Measurements from ENCODE around the gene DNHD1. TPM values are rescaled to one million over a fixed set of nuclear protein-coding genes. Genes with fewer than 3 reads are reported as not detected.

The DNHD1 gene
- total RNA-seq, 4 donors from 2014 or later = 9.9 to 30.3 (median 14.3) TPM

DNA sequence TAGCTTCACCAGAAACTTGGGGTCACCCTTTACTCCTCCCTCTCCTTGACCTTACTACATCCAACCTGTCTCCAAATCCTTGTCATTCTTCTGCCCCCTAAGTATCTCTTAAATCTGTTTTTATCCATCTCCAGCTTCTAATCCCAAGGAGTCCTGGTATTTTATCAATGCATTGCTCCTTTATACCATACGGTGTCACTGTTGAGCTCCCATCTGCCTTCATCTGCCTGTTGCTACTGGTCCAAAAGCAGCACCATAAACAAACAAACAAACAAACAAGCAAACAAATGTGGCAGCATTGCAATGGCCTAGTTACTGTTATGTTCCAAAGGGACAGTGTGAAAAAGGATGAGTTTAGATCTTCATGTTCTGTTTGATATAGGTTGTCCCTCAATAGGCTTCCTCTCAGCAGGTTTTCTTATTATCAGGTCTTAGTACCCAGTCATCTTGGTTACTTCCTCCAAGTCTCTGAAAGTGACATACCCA, 34.2 kb downstream of the DNHD1 start:
- TF ChIP-seq CTCF (IDR thresholded peaks at IDR 0.05; ENCODE audit: low read depth) = no peak

DNA sequence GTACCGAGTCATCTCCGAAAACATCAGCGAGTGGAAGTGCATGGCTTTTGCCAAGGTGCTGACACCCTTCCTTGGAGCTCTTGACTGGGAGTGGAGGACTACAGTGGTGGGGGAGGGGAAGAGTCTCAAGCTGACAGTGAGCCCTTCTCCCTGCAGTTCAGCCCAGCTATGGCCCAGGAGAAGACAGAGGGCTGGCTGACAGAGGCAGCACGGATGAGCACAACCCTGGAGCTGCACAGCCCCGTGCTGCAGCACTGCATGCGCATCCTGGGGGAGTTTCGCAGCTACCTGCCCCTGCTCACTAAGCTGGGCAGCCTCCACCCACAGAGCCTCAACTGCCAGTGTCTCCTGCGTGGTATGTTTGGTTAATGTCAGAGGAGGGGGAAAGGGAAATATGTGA, 41.4 kb downstream of the DNHD1 start:
- TF ChIP-seq CTCF (IDR thresholded peaks at IDR 0.05; ENCODE audit: low read depth) = no peak

DNA sequence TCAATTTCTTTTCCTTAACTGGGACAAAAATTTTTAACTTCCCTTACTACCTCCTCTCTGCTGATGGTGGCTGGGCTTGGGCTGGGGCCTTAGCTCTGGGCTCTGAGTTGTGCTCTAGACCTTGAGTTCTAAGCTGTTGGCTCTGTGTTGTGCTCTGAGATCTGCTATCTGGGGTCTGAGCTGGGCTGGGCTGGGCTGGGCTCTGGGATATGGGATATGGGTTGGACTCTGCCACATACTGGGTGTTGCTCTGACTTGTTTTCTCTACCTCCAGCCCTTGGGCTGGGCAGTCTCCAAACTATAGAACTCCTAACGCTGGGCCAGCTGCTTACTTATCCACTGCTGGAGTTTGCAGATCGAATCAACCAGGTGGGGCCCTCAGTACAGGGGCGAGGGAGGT, 41.9 kb downstream of the DNHD1 start:
- no peak for TF ChIP-seq CTCF (IDR thresholded peaks at IDR 0.05; ENCODE audit: low read depth)

- no peak for TF ChIP-seq CTCF (IDR thresholded peaks at IDR 0.05; ENCODE audit: low read depth)
Observed at GRCh38 chr11:6539748-6540268, 42.7 kb downstream of the DNHD1 start.

DNA sequence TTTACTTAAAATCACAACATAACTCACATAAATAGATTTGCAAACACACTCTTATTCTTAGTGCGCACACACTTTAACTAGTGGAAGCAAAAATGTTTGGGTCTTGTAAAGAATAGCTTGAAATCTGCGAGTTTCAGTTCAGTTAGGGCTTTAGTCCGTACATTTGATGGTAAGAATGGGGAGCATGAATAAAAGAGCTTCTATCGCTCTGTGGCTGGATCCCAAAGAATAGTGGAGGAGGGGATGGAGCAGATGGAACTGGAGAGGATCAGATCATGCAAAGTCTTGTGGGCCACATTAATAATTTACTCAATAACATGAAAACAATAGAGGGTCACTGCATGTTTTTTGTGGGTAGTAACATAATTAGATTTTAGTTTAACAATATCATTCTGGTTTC, 44.3 kb downstream of the DNHD1 start:
- TF ChIP-seq CTCF (IDR thresholded peaks at IDR 0.05; ENCODE audit: low read depth) = no peak

GRCh38 chr11:6542727-6543126, 45.6 kb downstream of the DNHD1 start:
- TF ChIP-seq CTCF (IDR thresholded peaks at IDR 0.05; ENCODE audit: low read depth) = no peak

DNA sequence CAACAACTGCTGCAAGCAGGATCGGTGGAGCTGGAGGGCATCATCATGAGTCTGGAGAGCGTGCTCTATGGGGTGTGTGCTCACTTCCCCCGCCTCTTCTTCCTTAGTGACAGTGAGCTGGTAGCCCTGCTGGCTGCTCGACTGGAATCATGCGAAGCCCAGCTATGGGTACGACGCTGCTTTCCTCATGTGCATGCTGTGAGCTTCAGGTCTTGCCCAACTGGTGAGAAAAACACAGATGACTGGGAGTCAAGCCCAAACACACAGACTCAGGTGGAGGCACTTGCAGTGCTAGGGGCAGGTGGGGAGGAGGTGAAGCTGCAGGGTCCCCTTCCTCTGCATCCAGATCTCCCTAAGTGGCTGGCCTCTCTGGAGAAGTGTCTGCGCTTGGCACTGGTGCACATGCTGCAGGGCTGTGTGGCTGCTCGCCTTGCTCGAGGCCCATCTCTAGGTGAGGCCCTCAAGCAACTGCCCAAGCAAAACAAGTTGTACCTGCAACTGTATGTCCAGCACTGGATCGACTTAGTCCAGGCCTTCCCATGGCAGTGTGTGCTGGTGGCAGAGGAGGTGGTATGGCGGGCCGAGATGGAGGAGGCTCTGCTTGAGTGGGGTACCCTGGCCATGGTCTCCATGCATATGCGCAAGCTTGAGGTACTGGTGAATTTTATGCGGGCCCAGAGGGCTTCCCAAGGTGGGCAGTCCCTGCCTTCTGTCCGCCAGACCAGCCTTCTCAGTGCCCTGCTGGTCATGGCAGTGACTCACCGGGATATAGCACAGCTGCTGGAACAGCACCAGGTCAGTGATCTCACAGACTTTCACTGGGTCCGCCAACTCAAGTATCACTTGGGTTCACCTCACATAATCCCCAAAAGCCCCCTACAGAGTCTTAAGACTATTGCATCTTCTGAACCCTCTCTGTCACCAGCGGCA, 48.1 kb downstream of the DNHD1 start:
- no peak for TF ChIP-seq CTCF (IDR thresholded peaks at IDR 0.05; ENCODE audit: low read depth)

Data from subcutaneous adipose tissue (tissue), 4 donors.